K562 (cell line): ENCODE results near the gene RERE. TPM values are rescaled to one million over a fixed set of nuclear protein-coding genes. Genes with fewer than 3 reads are reported as not detected.

ENCODE experiments used
- CLOCK ChIP-seq: fragments of 250-450 bp; sonication (Bioruptor Pico); IDR thresholded peaks from 2 replicates; pipeline ENCODE4 v1.4.0; 2020; ENCODE audit warnings: mild to moderate bottlenecking, moderate library complexity, borderline replicate concordance
- CREB1 ChIP-seq, 2 experiments: sonication (generic) in 1 of 2; formaldehyde crosslinking in 1 of 2; IDR thresholded peaks; 2 replicates each; pipeline versions ENCODE4 v1.6.1 to v1.8.0; 2012 to 2022; ENCODE audit warnings: inconsistent platforms in 1 of 2, mild to moderate bottlenecking in 1 of 2, missing genetic modification reagents in 1 of 2, moderate library complexity in 1 of 2
- MBD1 ChIP-seq: fragments of 250-450 bp; sonication (Bioruptor Pico); IDR thresholded peaks from 2 replicates; pipeline ENCODE4 v1.8.0; 2022; ENCODE audit warnings: inconsistent platforms
- POLR2AphosphoS5 ChIP-seq: IDR thresholded peaks from 2 replicates; pipeline ENCODE4 v1.6.1; 2011; ENCODE audit warnings: mild to moderate bottlenecking, low read depth, low read length, moderate library complexity; ENCODE audit not compliant: control insufficient read depth, insufficient read depth
- POLR2G ChIP-seq: fragments of 200-400 bp; formaldehyde crosslinking; IDR thresholded peaks from 2 replicates; pipeline ENCODE4 v1.6.1; 2017; ENCODE audit warnings: low read depth, mild to moderate bottlenecking, antibody characterized with exemption, low read length, moderate library complexity
- SAFB ChIP-seq: fragments of 200-400 bp; formaldehyde crosslinking; IDR thresholded peaks from 2 replicates; pipeline ENCODE4 v1.6.1; 2017; ENCODE audit warnings: low read depth, low read length, borderline replicate concordance
- ZBTB17 ChIP-seq: fragments of 450-650 bp; formaldehyde crosslinking; IDR thresholded peaks from 2 replicates; pipeline ENCODE4 v1.4.0; 2020; ENCODE audit warnings: mild to moderate bottlenecking
- ZBTB40 ChIP-seq, 2 experiments: fragments of 450-650 bp in 1 of 2; sonication (generic) in 1 of 2; formaldehyde crosslinking in 1 of 2; IDR thresholded peaks; 2 replicates each; pipeline versions ENCODE4 v1.7.1 to v1.9.0; 2016 to 2022; ENCODE audit warnings: inconsistent platforms in 1 of 2, mild to moderate bottlenecking in 1 of 2, missing genetic modification reagents in 1 of 2
- ZNF766 ChIP-seq: fragments of 200-800 bp; sonication (Bioruptor generic); conservative IDR thresholded peaks from 2 replicates; pipeline ENCODE4 v1.6.1; 2016; ENCODE audit warnings: missing genetic modification characterization, missing compliant biosample characterization
- polyA plus RNA-seq, 8 experiments: library from polyadenylated mRNA; depleted of rRNA in 4 of 8; stranded (reverse) in 5 of 8; unstranded in 3 of 8; fragments of >200 nt; fragmentation: Nextera tagmentation in 2 of 8; fragmentation: Illumina TruSeq in 1 of 8; extraction: Ambion mirVana in 2 of 8; extraction: Trizol in 1 of 8; gene quantifications; 2 replicates each; pipeline versions ENCODE4 v1.2.1 to v1.2.3, GENCODE V29; 2011 to 2014; ENCODE audit warnings: inconsistent platforms in 1 of 8, missing spikeins in 1 of 8
- total RNA-seq, 7 experiments: library from RNA; depleted of rRNA in 6 of 7; stranded (reverse); fragments of >200 nt in 6 of 7; fragmentation: Illumina TruSeq in 2 of 7; extraction: Trizol in 2 of 7; gene quantifications; 2 replicates each; pipeline versions ENCODE4 v1.2.1 to v1.2.3, GENCODE V29; 2011 to 2021; ENCODE audit warnings: low replicate concordance in 1 of 7
- TF ChIP-seq, protein P1 (sequence below): IDR thresholded peaks from 2 replicates; pipeline ENCODE4 v1.6.1; 2012; ENCODE audit warnings: low read depth, low read length, improper control_type of control experiment, borderline replicate concordance

RERE gene
- total and polyA plus RNA-seq, 9 of the 15 experiments (the other 6 are each of a cell fraction or from before 2014, with no cell fraction given) = 3.0 to 51.5 (median 13.4) TPM

GRCh38 chr1:8520483-8520966 is 296.9 kb downstream of the RERE start (continued):
- no peak for TF ChIP-seq ZBTB17 (CRISPR knock-in tag)
- no peak for TF ChIP-seq CLOCK (CRISPR knock-in tag)
- peak; percentile 33; the same call in 1 of the 2 replicates for TF ChIP-seq ZBTB40 (IDR thresholded peaks at IDR 0.05)
- TF ChIP-seq ZBTB40 (CRISPR knock-in tag; IDR thresholded peaks at IDR 0.05) = peak; percentile 80
- TF ChIP-seq ZNF766 (CRISPR knock-in tag) = 0 out of 2 replicates have a peak, but pooled peaks have one; percentile 41
- TF ChIP-seq SAFB = no peak
- peak; percentile 71 for TF ChIP-seq CREB1 (IDR thresholded peaks at IDR 0.05)
- peak; percentile 41; the same call in 1 of the 2 replicates for TF ChIP-seq CREB1 (CRISPR knock-in tag; IDR thresholded peaks at IDR 0.05)
- TF ChIP-seq, protein P1, sequence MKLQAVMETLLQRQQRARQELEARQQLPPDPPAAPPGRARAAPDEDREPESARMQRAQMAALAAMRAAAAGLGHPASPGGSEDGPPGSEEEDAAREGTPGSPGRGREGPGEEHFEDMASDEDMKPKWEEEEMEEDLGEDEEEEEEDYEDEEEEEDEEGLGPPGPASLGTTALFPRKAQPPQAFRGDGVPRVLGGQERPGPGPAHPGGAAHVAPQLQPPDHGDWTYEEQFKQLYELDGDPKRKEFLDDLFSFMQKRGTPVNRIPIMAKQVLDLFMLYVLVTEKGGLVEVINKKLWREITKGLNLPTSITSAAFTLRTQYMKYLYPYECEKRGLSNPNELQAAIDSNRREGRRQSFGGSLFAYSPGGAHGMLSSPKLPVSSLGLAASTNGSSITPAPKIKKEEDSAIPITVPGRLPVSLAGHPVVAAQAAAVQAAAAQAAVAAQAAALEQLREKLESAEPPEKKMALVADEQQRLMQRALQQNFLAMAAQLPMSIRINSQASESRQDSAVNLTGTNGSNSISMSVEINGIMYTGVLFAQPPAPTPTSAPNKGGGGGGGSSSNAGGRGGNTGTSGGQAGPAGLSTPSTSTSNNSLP = 0 out of 2 replicates have a peak, but pooled peaks have one; percentile 33
- no peak for TF ChIP-seq POLR2AphosphoS5
- no peak for TF ChIP-seq POLR2G
- TF ChIP-seq MBD1 (CRISPR knock-in tag) = no peak
